22Rv1 (cell line): ENCODE measurements around the gene SOCS2.
A peak's percentile ranks its signal among the peaks of the same experiment; 100 is the strongest.

ENCODE experiments used
- H3K27ac ChIP-seq: fragments of 450-650 bp; 2 replicates; pipeline ENCODE4 v1.5.1; 2017
- CTCF ChIP-seq: fragments of 450-650 bp; IDR thresholded peaks from 2 replicates; pipeline ENCODE4 v1.5.1; 2017; ENCODE audit warnings: mild to moderate bottlenecking
- ZFX ChIP-seq: fragments of 450-650 bp; IDR thresholded peaks from 2 replicates; pipeline ENCODE4 v1.6.1; 2017; ENCODE audit warnings: antibody characterized with exemption, borderline replicate concordance

SOCS2 gene

DNA sequence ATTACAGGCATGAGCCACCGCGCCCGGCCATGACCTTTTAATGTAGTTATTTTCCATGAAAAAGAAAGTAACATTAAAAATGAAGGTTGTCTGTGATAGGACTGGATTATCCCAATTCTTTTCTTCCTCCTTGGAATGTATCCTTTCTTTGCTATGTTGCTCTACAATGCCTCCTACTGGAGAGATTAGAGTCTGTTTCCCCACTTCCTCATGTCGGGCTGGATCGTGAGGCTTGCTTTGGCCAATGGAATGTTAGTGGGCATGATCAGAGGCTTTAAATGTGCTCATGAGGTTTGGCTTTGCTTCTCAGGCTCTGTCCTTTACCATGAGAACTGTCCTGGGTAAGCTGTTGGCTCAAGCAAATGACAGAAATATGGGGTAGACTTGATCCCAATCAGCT lies 34.7 kb upstream of the SOCS2 start:
- TF ChIP-seq ZFX (no peak), CTCF (peak; percentile 44)
- H3K27ac ChIP-seq = no peak overlapping the region

DNA sequence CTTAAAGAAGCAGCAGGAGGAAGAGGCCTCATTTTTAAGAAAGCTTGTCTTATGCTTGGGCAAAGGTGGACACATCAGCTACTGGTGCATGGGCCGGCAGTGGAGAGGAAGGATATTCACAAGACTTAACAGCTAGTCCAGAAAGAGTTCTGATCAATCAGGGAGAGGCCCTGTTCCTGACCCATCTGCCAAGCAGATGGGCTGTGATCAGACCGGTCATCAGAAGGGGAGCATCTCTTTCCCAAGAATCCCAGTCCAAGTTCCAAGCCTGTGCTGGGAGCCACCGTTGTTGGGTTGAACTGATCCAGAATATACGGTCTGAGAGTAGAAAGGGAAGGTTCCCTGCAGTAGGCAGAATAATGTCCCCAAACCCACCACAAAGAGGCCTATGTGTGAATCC lies 32.7 kb upstream of the SOCS2 start:
- no peak for TF ChIP-seq ZFX
- TF ChIP-seq CTCF = no peak
- no peak overlapping the region for H3K27ac ChIP-seq

DNA sequence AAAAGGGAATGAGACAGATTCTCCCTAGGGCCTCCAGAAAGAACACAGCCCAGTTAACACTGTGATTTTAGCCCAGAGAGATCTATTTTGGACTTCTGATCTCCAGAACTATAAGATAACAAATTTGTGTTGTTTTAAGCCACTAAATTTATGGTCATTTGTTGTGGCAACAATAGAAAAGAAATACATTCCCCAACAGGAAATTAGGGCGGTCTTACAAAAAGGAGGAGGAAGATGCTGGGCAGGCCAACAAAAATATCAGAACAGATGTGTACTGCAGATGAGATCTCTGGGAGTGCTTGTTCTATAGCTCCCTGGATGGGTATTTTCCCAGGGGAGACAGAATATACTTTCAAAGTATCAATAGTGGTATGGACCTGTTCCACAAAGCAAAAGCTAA lies 32.0 kb upstream of the SOCS2 start:
- no peak overlapping the region for H3K27ac ChIP-seq
- no peak for TF ChIP-seq CTCF
- TF ChIP-seq ZFX = no peak

DNA sequence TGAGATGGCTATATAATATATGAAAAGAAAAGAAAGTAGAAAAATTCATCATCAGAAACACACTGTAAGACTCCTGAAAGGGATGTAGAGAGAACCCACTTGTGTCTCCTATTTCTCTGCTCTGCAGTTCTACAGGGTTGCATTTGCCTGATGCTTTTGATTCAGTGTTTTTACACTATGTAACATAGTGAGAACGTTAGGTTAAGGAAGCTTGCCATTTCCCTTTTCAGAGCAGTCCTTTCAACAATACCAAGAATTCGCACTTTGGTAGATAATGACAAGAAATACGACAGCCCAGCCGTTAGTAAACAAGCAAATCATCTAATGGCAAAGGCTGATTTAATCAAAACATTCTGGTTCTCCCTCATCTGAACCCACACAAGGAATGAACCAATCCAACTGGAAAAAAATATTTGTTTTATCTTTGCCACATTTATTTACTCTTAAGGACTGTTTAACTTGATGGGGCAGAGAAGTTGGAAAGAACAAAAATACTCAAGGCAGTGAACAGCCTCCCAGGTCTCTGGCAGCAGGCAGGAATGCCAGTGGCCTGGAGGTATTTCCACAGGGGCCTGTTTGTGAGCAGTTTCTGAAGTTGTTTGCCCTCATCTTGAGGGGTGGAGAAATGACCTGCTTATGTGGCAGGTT lies 30.8 kb upstream of the SOCS2 start:
- TF ChIP-seq CTCF (no peak), ZFX (no peak)
- peak overlapping the region; percentile 9; the same call in 1 of the 2 replicates for H3K27ac ChIP-seq

DNA sequence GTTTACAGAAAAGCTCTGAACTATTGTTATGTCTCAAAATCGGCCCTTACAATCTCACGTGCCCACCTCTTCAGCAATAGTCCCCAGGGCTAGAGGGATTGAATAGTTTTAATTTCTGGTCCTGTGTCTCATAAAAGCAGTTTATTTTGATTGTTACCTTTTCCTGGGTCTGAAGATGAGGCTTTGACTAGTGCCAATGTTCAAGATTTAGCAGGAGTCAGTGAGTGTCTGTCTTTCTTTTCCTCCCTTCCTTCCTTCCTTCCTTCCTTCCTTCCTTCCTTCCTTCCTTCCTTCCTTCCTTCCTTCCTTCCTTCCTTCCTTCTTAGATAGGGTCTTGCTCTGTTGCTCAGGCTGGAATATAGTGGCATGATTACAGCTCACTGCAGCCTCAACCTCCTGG lies 24.7 kb upstream of the SOCS2 start:
- TF ChIP-seq CTCF (no peak), ZFX (no peak)
- no peak overlapping the region for H3K27ac ChIP-seq

GRCh38 chr12:93549174-93549573 lies 23.3 kb upstream of the SOCS2 start:
- no peak for TF ChIP-seq ZFX
- TF ChIP-seq CTCF = no peak
- H3K27ac ChIP-seq = no peak overlapping the region

DNA sequence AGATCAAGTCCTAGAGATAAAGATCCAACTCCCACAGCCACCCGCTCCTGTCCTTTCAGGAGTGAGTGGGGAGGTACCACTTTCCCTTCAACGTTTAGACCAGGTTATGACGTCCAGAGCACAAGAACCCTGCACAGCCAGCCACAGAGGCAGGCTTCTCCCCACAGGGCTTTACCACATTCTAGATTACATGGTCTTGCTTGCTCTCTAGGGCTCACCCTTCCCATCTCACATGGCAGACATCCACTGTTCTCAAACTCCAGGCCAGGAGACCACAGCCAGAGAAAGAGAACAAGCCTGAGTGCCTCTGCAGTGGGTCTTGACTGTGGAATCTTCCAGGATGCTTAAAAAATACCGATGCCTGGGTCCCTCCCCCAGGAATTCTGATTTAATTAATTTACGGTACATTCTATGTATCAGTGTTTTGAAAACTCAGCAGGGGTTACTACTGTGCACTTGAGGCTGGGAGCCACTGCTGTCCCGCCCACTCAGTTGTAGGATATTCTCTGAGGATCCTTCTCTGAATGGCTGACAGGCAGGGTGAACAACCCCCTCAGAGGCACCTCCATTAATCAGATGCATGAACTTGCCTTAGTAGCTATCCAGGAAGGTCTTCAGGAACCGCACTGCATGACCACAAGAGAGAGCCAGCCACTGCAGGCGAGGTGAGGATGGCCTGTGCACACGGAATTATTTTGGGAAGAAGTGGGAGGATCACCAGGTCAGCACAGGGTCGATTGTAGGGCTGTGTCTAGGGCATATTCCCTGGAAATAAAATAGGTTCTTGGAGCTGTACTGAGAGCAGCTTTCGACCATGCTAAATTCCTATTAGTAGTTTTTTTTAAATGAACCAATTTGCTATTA lies 21.5 kb upstream of the SOCS2 start:
- H3K27ac ChIP-seq = no peak overlapping the region
- no peak for TF ChIP-seq ZFX
- TF ChIP-seq CTCF = no peak
